H1 (cell line): Measurements from ENCODE around the gene EOLA1.
"Not testable (repeated sequence)": the region's sequence is repeated elsewhere in the genome, so short reads cannot be mapped to it uniquely, and the experiment has no call there.

Source experiments
- ATF2 ChIP-seq: IDR thresholded peaks from 2 replicates; pipeline ENCODE4 v1.6.1; 2012; ENCODE audit warnings: low read length, inconsistent platforms
- BRCA1 ChIP-seq: IDR thresholded peaks from 2 replicates; pipeline ENCODE4 v1.6.1; 2012; ENCODE audit warnings: low read depth, low read length, improper control_type of control experiment
- CTCF ChIP-seq, 3 experiments: IDR thresholded peaks; 1 replicate in 2 of 3; 2 replicates in 1 of 3; pipeline versions ENCODE4 v1.5.1 to v1.6.1; 2011; ENCODE audit warnings: low read length in 3 of 3, mild to moderate bottlenecking in 3 of 3, inconsistent platforms in 2 of 3, low read depth in 1 of 3, moderate library complexity in 1 of 3; ENCODE audit not compliant: insufficient read depth in 1 of 3; ENCODE audit errors: control extremely low read depth in 1 of 3
- EZH2 ChIP-seq: fragments of 200-600 bp; sonication (generic); IDR thresholded peaks from 2 replicates; pipeline ENCODE4 v1.7.1; 2012; ENCODE audit warnings: low read depth, mild to moderate bottlenecking, moderate library complexity, low read length, inconsistent platforms; ENCODE audit not compliant: severe bottlenecking
- KDM1A ChIP-seq: fragments of 200-600, 300-600 bp; sonication (generic); IDR thresholded peaks from 2 replicates; pipeline ENCODE4 v1.7.1; 2016; ENCODE audit warnings: mild to moderate bottlenecking, low read length, borderline replicate concordance
- NRF1 ChIP-seq: IDR thresholded peaks from 2 replicates; pipeline ENCODE4 v1.6.1; 2011; ENCODE audit warnings: mild to moderate bottlenecking, low read depth, low read length, improper control_type of control experiment
- PHF8 ChIP-seq: fragments of 200-600 bp; sonication (generic); conservative IDR thresholded peaks from 2 replicates; pipeline ENCODE4 v1.7.1; 2012; ENCODE audit warnings: low read depth, mild to moderate bottlenecking, inconsistent platforms, low read length, moderate library complexity
- POLR2AphosphoS5 ChIP-seq: IDR thresholded peaks from 2 replicates; pipeline ENCODE4 v1.6.1; 2011; ENCODE audit warnings: low read depth, low read length
- SP4 ChIP-seq: IDR thresholded peaks from 2 replicates; pipeline ENCODE4 v1.6.1; 2012; ENCODE audit warnings: low read length, inconsistent platforms
- TAF1 ChIP-seq: IDR thresholded peaks from 2 replicates; pipeline ENCODE4 v1.6.1; 2011; ENCODE audit warnings: mild to moderate bottlenecking, low read depth, low read length
- USF2 ChIP-seq: IDR thresholded peaks from 2 replicates; pipeline ENCODE4 v1.6.1; 2011; ENCODE audit warnings: low read length, improper control_type of control experiment

- TF ChIP-seq KDM1A; ATF2; USF2; PHF8; POLR2AphosphoS5; BRCA1; EZH2; CTCF (IDR thresholded peaks at IDR 0.05; ENCODE audit: control extremely low read depth in 1 of 3, insufficient read depth in 1 of 3, low read depth in 1 of 3, low read length in 3 of 3); TAF1; SP4; NRF1: not testable (repeated sequence)
Observed at GRCh38 chrX:149573456-149573855, 32.6 kb downstream of the EOLA1 start.
